SK-N-MC (cell line): ENCODE results near the gene ARHGAP28.

Experiments used
- EZH2 ChIP-seq: fragments of 200-600 bp; sonication (generic); IDR thresholded peaks from one replicate; pipeline ENCODE4 v1.6.1; 2017; ENCODE audit warnings: antibody characterized with exemption
- FOXP2 ChIP-seq: optimal IDR thresholded peaks from 2 replicates; pipeline ENCODE3; 2011; ENCODE audit warnings: mild to moderate bottlenecking, moderate library complexity; ENCODE audit not compliant: insufficient read depth; ENCODE audit errors: extremely low read length, control extremely low read depth
- POLR2AphosphoS5 ChIP-seq: IDR thresholded peaks from 2 replicates; pipeline ENCODE4 v1.6.1; 2012; ENCODE audit warnings: mild to moderate bottlenecking, low read depth, low read length, borderline replicate concordance

DNA sequence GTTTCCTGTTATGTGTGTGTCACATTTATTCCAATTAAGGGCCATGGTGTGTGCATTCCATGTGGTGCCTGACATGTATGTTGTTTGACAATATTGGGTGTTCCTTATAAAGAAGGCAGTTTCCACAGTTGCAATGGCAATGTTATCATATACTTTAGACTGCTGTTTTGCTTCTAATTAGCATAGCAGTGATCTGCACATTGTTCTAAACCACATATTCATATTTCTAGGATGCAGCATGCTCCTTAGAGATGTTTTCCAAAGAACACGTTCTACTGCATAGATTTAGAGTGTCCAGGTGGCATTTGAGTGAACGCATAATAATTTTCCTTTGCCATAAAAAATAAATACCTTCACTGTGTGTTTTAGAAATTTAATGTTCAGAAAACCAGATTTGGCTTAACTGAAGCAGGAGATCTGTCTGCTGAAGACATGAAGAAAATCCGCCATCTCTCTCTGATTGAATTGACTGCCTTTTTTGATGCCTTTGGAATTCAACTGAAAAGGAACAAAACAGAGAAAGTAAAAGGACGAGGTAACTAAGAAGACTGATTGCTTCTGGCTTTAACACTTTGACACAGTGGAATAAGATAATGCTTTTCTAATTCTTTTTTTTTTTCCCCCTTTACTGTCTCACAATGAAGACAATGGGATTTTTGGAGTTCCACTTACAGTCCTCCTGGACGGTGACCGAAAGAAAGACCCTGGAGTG is 143.7 kb downstream of the ARHGAP28 start:
- TF ChIP-seq EZH2 (no peak), POLR2AphosphoS5 (no peak), FOXP2 (no peak)
